Frontal cortex (tissue), 4 donors: Measurements from ENCODE around the gene KRT14. TPM values are rescaled to one million over a fixed set of nuclear protein-coding genes. Genes with fewer than 3 reads are reported as not detected.
"Not testable (repeated sequence)": the region's sequence is repeated elsewhere in the genome, so short reads cannot be mapped to it uniquely, and the experiment has no call there.

Experiments used
- DNase-seq, 2 donors: peaks; one replicate each; pipeline ENCODE4 v3.0.0; 2012; ENCODE audit warnings: low spot score in 2 of 2
- FAIRE-seq: peaks from 2 replicates; lab custom pipeline; 2012; peaks lifted over from hg19 to GRCh38; lab: Jason Lieb, UNC
- total RNA-seq: library from RNA; depleted of rRNA; stranded (reverse); fragments of >200 nt; gene quantifications from one replicate; pipeline ENCODE4 v1.2.3, GENCODE V29; 2014
- donor health status: control.
- donor health status: control.
- donor health status: control.

The KRT14 gene
- not detected for total RNA-seq

- DNase-seq = no peak
- FAIRE-seq = no peak
These were observed at the start of gene KRT14 for GRCh38 chr17:41586863-41587495. TSS of gene KRT14 (minus strand) at chr17:41586895. CDS start at chr17:41586834, 61 bp downstream.

GRCh38 chr17:41635121-41636097 lies 48.7 kb upstream of the KRT14 start:
- FAIRE-seq (no peak), DNase-seq (no peak)

- FAIRE-seq (no peak), DNase-seq (no peak)
These were observed 47.9 kb upstream of the KRT14 start for GRCh38 chr17:41634639-41635038.

GRCh38 chr17:41633556-41634199 lies 47.0 kb upstream of the KRT14 start:
- FAIRE-seq (no peak), DNase-seq (no peak)

GRCh38 chr17:41632482-41633105 lies 45.9 kb upstream of the KRT14 start:
- DNase-seq (no peak), FAIRE-seq (no peak)

- DNase-seq (no peak), FAIRE-seq (no peak)
These were observed 45.2 kb upstream of the KRT14 start for GRCh38 chr17:41631898-41632285.

- DNase-seq = no peak
- no peak for FAIRE-seq
These were observed 44.6 kb upstream of the KRT14 start for GRCh38 chr17:41631025-41631897.

- DNase-seq (no peak), FAIRE-seq (no peak)
These were observed 43.4 kb upstream of the KRT14 start for GRCh38 chr17:41629826-41630670.

- FAIRE-seq (no peak), DNase-seq (no peak)
These were observed 42.6 kb upstream of the KRT14 start for GRCh38 chr17:41629316-41629715.

- not testable (repeated sequence) for DNase-seq, FAIRE-seq
These were observed 42.0 kb upstream of the KRT14 start for GRCh38 chr17:41628621-41629255.

GRCh38 chr17:41628073-41628370 lies 41.3 kb upstream of the KRT14 start:
- FAIRE-seq, DNase-seq: not testable (repeated sequence)

GRCh38 chr17:41627316-41628072 lies 40.8 kb upstream of the KRT14 start:
- FAIRE-seq = no peak
- no peak for DNase-seq

GRCh38 chr17:41626914-41627295 lies 40.2 kb upstream of the KRT14 start:
- FAIRE-seq, DNase-seq: not testable (repeated sequence)

GRCh38 chr17:41626028-41626913 lies 39.6 kb upstream of the KRT14 start:
- DNase-seq, FAIRE-seq: not testable (repeated sequence)

- FAIRE-seq (no peak), DNase-seq (no peak)
These were observed 38.9 kb upstream of the KRT14 start for GRCh38 chr17:41625602-41626001.
